SU-DHL-6 (cell line): ENCODE measurements around the gene RFPL4AL1.
A peak's percentile ranks its signal among the peaks of the same experiment; 100 is the strongest.
"Not testable (repeated sequence)": the region's sequence is repeated elsewhere in the genome, so short reads cannot be mapped to it uniquely, and the experiment has no call there.

ENCODE experiments used
- H2AFZ ChIP-seq: fragments of 200-600 bp; sonication (generic); 2 replicates; pipeline ENCODE4 v1.6.1; 2014; ENCODE audit warnings: low read depth, mild to moderate bottlenecking, moderate library complexity, mixed read lengths, antibody characterized with exemption, low read length; ENCODE audit not compliant: severe bottlenecking
- H3F3A ChIP-seq: fragments of 200-600 bp; shearing (Covaris generic); 2 replicates; pipeline ENCODE4 v1.6.0; 2016; ENCODE audit warnings: antibody characterized with exemption, mild to moderate bottlenecking; ENCODE audit not compliant: insufficient read depth
- H3K27ac ChIP-seq: fragments of 200-600 bp; sonication (generic); 2 replicates; pipeline ENCODE4 v1.5.1; 2016; ENCODE audit warnings: low read depth, mild to moderate bottlenecking, low read length, moderate library complexity, mixed read lengths
- H3K27me3 ChIP-seq: fragments of 200-600 bp; sonication (generic), shearing (Covaris generic); 2 replicates; pipeline ENCODE4 v1.6.0; 2014; ENCODE audit warnings: mild to moderate bottlenecking, low read length
- H3K36me3 ChIP-seq: fragments of 200-600 bp; sonication (generic); 2 replicates; pipeline ENCODE4 v1.6.1; 2014; ENCODE audit warnings: mild to moderate bottlenecking, low read length, mixed read lengths
- H3K4me2 ChIP-seq: fragments of 300-600, 200-600 bp; shearing (Covaris generic), sonication (generic); 2 replicates; pipeline ENCODE4 v1.6.0; 2014; ENCODE audit warnings: low read length, low read depth, mild to moderate bottlenecking; ENCODE audit not compliant: poor library complexity, severe bottlenecking
- H3K4me3 ChIP-seq: fragments of 200-600 bp; sonication (generic); 2 replicates; pipeline ENCODE4 v1.5.1; 2014; ENCODE audit warnings: antibody characterized with exemption, low read length, mild to moderate bottlenecking, mixed read lengths; ENCODE audit not compliant: insufficient read depth, poor library complexity, severe bottlenecking
- H3K79me2 ChIP-seq: fragments of 200-600 bp; sonication (generic); 2 replicates; pipeline ENCODE4 v1.6.1; 2014; ENCODE audit warnings: mild to moderate bottlenecking, low read length, moderate library complexity; ENCODE audit not compliant: insufficient read depth
- H3K9ac ChIP-seq: fragments of 200-600 bp; sonication (generic); 2 replicates; pipeline ENCODE4 v1.7.0; 2014; ENCODE audit warnings: mild to moderate bottlenecking, low read length
- H3K9me2 ChIP-seq: fragments of 200-600 bp; sonication (generic); replicated peaks from 2 replicates; pipeline ENCODE4 v1.6.1; 2014; ENCODE audit warnings: low read length; ENCODE audit not compliant: insufficient read depth
- H3K9me3 ChIP-seq: fragments of 200-600 bp; sonication (generic); 2 replicates; pipeline ENCODE4 v1.6.1; 2014; ENCODE audit warnings: low read length, mixed read lengths; ENCODE audit not compliant: insufficient read depth
- H4K20me1 ChIP-seq: fragments of 200-600 bp; sonication (generic); 2 replicates; pipeline ENCODE4 v1.6.1; 2014; ENCODE audit warnings: low read depth, mild to moderate bottlenecking, antibody characterized with exemption, low read length, moderate library complexity, mixed read lengths
- CTCF ChIP-seq: fragments of 200-600 bp; sonication (generic); IDR thresholded peaks from one replicate; pipeline ENCODE4 v1.5.1; 2017; ENCODE audit warnings: antibody characterized with exemption, mild to moderate bottlenecking, low read length, moderate library complexity; ENCODE audit not compliant: insufficient read depth, poor library complexity, severe bottlenecking
- EZH2phosphoT487 ChIP-seq: fragments of 200-600 bp; sonication (generic), shearing (Covaris generic); conservative IDR thresholded peaks from 2 replicates; pipeline ENCODE4 v1.6.1; 2018; ENCODE audit warnings: mild to moderate bottlenecking, antibody characterized with exemption, low read length, moderate library complexity, mixed read lengths

RFPL4AL1 gene

GRCh38 chr19:55766466-55766865, 2.5 kb upstream of the RFPL4AL1 start:
- Histone ChIP-seq H3F3A (no peaks in the 10 kb centered on the region), H3K9ac (no peak overlapping the region), H3K4me3 (no peak overlapping the region), H3K9me2 (no peaks in the 10 kb centered on the region), H3K9me3 (no peaks in the 10 kb centered on the region), H3K27me3 (no peaks in the 10 kb centered on the region), H2AFZ (no peak overlapping the region), H3K27ac (no peak overlapping the region), H3K4me2 (no peak overlapping the region), H3K36me3 (no peaks in the 10 kb centered on the region), H3K79me2 (no peaks in the 10 kb centered on the region), H4K20me1 (no peaks in the 10 kb centered on the region)
- TF ChIP-seq CTCF (no peak), EZH2phosphoT487 (no peak)

GRCh38 chr19:55769632-55770031, 714 bp downstream of the RFPL4AL1 start:
- H3K27ac ChIP-seq, H3F3A ChIP-seq, H3K9ac ChIP-seq, H4K20me1 ChIP-seq, H3K79me2 ChIP-seq, H3K9me3 ChIP-seq, H2AFZ ChIP-seq, H3K4me2 ChIP-seq, H3K27me3 ChIP-seq, H3K36me3 ChIP-seq, H3K4me3 ChIP-seq, H3K9me2 ChIP-seq: not testable (repeated sequence)

GRCh38 chr19:55777528-55777927, 8.6 kb downstream of the RFPL4AL1 start:
- TF ChIP-seq CTCF (peak; percentile 70), EZH2phosphoT487 (no peak)
- no peak overlapping the region for H3K4me3 ChIP-seq
- H3K4me2 ChIP-seq: no peak overlapping the region
- H3K9ac ChIP-seq: no peak overlapping the region
- no peaks in the 10 kb centered on the region for H3K9me2 ChIP-seq
- H3K79me2 ChIP-seq: no peaks in the 10 kb centered on the region
- no peak overlapping the region for H2AFZ ChIP-seq
- H4K20me1 ChIP-seq: no peaks in the 10 kb centered on the region
- H3F3A ChIP-seq: peaks cover 9% of the 10 kb centered on the region; the same call in 1 of the 2 replicates
- no peaks in the 10 kb centered on the region for H3K27me3 ChIP-seq
- H3K36me3 ChIP-seq: no peaks in the 10 kb centered on the region
- H3K27ac ChIP-seq: no peak overlapping the region
- H3K9me3 ChIP-seq: no peaks in the 10 kb centered on the region

- Histone ChIP-seq H3K9ac (no peak overlapping the region), H2AFZ (no peak overlapping the region), H3K36me3 (no peaks in the 10 kb centered on the region), H3F3A (peaks cover 12% of the 10 kb centered on the region; the same call in 1 of the 2 replicates), H3K9me2 (no peaks in the 10 kb centered on the region), H3K4me2 (no peak overlapping the region), H3K4me3 (no peak overlapping the region), H4K20me1 (no peaks in the 10 kb centered on the region), H3K9me3 (no peaks in the 10 kb centered on the region), H3K79me2 (no peaks in the 10 kb centered on the region), H3K27ac (no peak overlapping the region), H3K27me3 (no peaks in the 10 kb centered on the region)
- no peak for TF ChIP-seq EZH2phosphoT487
- no peak for TF ChIP-seq CTCF
Observed at GRCh38 chr19:55778331-55778730, 9.4 kb downstream of the RFPL4AL1 start.
